IPS-15b (cell line): ENCODE data around the gene DGUOK.
"Not testable (repeated sequence)": the region's sequence is repeated elsewhere in the genome, so short reads cannot be mapped to it uniquely, and the experiment has no call there.

Source experiments
- H3K27me3 ChIP-seq: one replicate; pipeline ENCODE4 v1.6.1; 2013; ENCODE audit warnings: low read length; ENCODE audit not compliant: control insufficient read depth, insufficient read depth
- H3K36me3 ChIP-seq: one replicate; pipeline ENCODE4 v1.6.1; 2013; ENCODE audit warnings: low read length; ENCODE audit not compliant: control insufficient read depth, insufficient read depth
- H3K4me1 ChIP-seq: one replicate; pipeline ENCODE4 v1.6.1; 2013; ENCODE audit warnings: mild to moderate bottlenecking, low read length; ENCODE audit not compliant: control insufficient read depth, insufficient read depth
- H3K4me3 ChIP-seq: one replicate; pipeline ENCODE4 v1.5.1; 2013; ENCODE audit warnings: low read depth, low read length
- H3K9ac ChIP-seq: one replicate; pipeline ENCODE4 v1.6.1; 2013; ENCODE audit warnings: low read depth, mild to moderate bottlenecking, low read length
- H3K9me3 ChIP-seq: one replicate; pipeline ENCODE4 v1.6.1; 2013; ENCODE audit warnings: mild to moderate bottlenecking, low read length; ENCODE audit not compliant: control insufficient read depth, insufficient read depth

DGUOK gene

DNA sequence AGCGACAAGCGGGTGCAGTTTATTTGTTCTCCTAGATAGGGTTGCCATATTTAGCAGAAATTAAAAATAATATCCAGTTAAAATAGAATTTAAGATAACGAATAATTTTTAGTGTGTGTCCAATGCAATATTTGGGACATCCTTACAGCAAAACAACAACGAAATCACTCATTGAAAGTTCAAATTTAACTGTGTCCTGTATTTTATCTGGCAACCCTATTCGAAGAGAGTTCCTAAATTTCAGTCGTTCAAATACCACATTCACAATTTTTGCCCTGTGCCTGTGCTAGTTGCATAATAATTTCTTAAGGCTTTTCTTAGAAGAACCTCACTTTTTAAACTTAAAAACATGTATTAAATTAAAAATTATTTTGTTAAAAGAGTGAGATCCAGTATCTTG is 664 bp downstream of the DGUOK start:
- H3K27me3 ChIP-seq = no peaks in the 10 kb centered on the region
- H3K4me1 ChIP-seq = peaks cover 4% of the 10 kb centered on the region
- no peaks in the 10 kb centered on the region for H3K9me3 ChIP-seq
- no peaks in the 10 kb centered on the region for H3K36me3 ChIP-seq
- H3K9ac ChIP-seq = peak overlapping the region; percentile 89
- peak overlapping the region; percentile 86 for H3K4me3 ChIP-seq

DNA sequence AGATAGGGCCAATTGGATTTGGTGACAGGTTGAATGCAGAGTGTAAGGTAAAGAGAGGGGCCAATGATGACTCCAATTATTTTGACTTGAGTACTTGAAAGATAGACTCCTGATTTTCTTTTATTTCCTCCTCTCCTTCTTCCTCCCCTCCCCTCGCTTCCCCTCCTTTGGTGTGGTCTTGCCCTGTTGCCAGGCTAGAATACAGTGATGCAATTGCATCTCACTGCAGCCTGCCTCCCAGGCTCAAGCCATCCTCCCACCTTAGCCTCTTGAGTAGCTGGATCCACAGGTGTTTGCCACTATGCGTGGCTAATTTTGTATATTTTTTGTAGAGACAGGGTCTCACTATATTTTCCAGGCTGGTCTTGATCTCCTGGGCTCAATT is 2.3 kb downstream of the DGUOK start:
- H3K9me3 ChIP-seq = no peaks in the 10 kb centered on the region
- H3K4me1 ChIP-seq = peaks cover 4% of the 10 kb centered on the region
- H3K9ac ChIP-seq = no peak overlapping the region
- no peaks in the 10 kb centered on the region for H3K36me3 ChIP-seq
- H3K4me3 ChIP-seq = no peak overlapping the region
- no peaks in the 10 kb centered on the region for H3K27me3 ChIP-seq

DNA sequence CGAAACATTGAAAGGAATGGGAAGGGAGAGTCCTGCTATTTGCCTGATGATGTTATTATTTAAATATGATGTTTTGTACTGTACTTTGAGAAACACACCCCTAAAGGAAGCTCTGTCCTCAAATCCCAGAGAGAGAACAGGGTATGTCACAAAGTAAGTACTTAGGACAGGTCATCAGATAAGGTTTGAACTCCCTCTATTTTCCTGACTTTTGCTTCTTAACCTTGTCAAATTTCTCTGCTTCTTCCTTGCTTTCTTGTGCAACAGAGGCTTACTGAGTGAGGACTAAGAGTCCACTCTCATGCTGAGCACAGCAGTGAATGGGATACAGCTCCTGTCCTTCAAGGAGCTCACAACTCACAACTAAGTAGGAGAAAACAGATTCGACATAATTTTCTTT is 3.7 kb downstream of the DGUOK start:
- Histone ChIP-seq H3K9me3 (no peaks in the 10 kb centered on the region), H3K27me3 (no peaks in the 10 kb centered on the region), H3K4me3 (no peak overlapping the region), H3K36me3 (no peaks in the 10 kb centered on the region), H3K4me1 (peaks cover 4% of the 10 kb centered on the region), H3K9ac (no peak overlapping the region)

DNA sequence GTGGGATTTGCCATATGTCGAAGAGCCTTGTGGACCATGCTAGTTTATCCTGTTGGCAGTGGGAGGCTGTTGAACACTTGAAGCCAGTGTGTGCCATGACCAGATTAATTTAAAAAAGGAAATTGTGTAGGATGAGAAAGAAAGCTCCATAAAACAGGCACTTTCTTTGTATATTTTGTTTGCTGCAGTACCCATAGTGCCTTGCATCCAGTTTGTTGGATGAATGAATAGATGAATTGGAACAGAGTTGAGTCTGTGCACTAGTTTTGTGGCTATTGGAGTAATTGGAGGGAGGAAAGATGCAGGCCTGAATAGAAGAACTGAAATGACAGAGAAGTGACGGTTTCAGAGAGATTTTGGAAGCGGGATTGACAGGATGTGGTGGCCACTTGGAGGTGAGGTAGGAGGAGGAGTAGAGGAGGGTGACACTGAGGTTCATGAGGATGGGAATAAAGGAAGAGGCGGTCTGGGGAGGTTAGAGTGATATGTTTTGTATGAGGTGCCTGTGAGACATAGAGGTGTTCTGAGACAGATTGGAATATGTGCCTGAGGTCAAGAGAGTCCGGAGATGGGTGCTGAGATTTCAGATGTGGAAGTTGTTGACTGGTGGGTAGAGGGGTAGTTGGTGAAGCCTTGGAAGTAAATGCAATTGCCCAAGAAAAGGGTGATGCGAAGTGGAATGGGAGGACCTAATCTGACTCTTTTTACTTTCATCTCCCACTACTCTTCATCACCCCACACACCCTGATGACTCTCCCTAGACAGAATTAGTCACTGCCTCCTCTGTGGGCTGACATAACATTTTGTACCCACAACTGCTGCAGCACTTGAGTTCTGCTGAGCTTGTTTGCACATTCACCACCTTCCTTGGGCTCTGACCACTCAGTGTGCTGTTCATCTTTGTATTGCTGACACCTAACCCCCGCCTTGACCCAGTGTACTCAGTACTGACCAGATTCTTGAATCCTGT is 5.1 kb downstream of the DGUOK start:
- Histone ChIP-seq H3K4me1 (no peaks in the 10 kb centered on the region), H3K9ac (no peak overlapping the region), H3K9me3 (no peaks in the 10 kb centered on the region), H3K27me3 (no peaks in the 10 kb centered on the region), H3K36me3 (no peaks in the 10 kb centered on the region), H3K4me3 (no peak overlapping the region)

DNA sequence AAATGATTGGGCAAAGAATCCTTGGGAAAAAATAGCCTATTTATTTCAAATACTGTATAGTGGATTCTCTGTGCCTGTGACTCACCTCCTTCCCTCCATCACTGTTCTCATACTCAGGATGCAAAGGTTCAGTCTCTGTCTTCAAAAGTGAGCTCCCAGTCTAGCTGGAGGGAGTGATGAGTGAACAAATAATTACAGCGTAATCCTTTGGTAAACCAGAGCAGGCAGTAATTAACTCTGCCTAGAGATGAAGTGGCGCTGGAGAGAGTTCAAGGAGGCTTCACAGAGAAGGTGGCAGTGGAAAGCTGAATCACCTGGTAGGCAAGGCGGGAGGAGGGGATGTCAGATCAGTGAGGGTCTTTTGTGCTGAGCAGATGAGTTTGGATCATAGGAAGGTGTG is 6.5 kb downstream of the DGUOK start:
- Histone ChIP-seq H3K27me3 (no peaks in the 10 kb centered on the region), H3K9ac (no peak overlapping the region), H3K4me1 (no peaks in the 10 kb centered on the region), H3K4me3 (no peak overlapping the region), H3K9me3 (no peaks in the 10 kb centered on the region), H3K36me3 (no peaks in the 10 kb centered on the region)

DNA sequence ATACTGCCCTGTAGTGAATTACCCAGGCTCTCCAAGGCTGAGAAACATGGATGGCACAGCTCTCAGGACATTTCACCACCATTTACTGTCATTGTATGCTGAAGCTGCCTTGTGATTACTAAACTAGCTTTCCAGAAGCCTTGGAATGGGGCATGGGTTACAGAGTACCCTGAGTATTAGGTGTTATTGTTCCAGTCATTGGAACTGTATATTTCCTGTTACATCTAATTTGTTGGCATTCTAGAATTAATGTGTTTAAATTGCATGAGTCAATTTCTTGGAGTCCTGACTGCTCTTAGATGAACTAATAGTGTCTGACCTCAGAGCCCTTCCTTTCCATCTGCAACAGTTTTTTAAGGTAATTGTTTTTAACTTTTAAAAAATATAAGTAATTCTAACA is 9.0 kb downstream of the DGUOK start:
- Histone ChIP-seq H3K27me3 (no peaks in the 10 kb centered on the region), H3K36me3 (no peaks in the 10 kb centered on the region), H3K4me3 (no peak overlapping the region), H3K4me1 (no peaks in the 10 kb centered on the region), H3K9ac (no peak overlapping the region), H3K9me3 (no peaks in the 10 kb centered on the region)

DNA sequence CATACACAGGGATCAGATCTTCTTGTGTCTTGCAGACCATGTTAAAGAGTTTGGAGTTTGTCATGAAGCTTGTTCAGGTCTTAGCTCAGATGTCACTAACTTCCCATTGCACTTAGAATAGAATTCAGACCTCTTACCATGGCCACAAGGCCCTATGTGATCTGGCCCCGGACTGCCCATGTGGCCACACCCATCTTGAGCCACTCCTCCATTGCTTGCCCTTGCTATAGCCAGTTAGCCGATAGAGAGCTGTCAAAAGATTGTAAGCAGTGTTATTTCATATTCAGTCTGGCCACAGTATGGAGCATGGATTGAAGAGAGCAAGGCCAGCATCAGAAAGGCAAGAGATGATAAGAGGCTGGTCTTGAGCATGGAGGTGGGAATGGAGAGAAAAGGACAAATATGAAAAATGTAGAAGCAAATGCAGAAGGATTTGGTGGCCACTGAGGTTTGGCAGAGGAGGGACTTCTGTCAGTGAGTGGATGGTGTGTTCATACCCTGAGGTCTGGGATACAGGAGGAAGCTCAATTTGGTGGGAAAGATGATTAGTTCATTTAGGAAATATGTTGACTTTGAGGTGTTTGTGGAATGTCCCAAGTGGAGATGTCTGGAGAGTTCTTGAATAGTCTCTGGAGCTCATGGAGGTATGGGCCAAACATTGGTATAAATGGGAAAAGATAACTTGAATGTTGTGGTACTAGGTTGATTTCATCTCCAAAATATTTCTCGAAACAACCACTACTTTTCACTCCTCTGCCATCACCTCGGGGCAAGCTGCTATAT is 10.6 kb downstream of the DGUOK start:
- H3K9me3 ChIP-seq = no peaks in the 10 kb centered on the region
- no peak overlapping the region for H3K9ac ChIP-seq
- H3K36me3 ChIP-seq = no peaks in the 10 kb centered on the region
- no peak overlapping the region for H3K4me3 ChIP-seq
- no peaks in the 10 kb centered on the region for H3K4me1 ChIP-seq
- H3K27me3 ChIP-seq = no peaks in the 10 kb centered on the region

DNA sequence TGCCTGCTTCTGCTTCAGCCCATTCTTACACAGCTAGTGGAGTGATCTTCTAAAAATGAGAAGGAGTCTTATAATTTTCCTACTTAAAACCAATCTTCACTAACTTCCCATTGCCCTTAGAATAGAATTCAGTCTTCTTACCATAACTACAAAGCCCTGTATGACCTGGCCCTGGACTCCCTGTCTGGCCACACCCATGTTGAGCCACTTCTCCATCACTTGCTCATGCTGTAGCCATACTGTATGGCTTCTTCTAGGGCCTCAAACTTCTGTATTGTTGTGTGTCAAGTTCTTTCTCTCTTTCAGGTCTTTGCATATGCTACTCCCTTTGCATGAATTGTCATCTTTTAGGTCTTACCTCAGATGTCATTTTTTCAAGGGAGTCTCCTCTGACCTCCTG is 11.2 kb downstream of the DGUOK start:
- Histone ChIP-seq H3K9ac (no peak overlapping the region), H3K27me3 (no peaks in the 10 kb centered on the region), H3K9me3 (no peaks in the 10 kb centered on the region), H3K36me3 (no peaks in the 10 kb centered on the region), H3K4me3 (no peak overlapping the region), H3K4me1 (no peaks in the 10 kb centered on the region)

DNA sequence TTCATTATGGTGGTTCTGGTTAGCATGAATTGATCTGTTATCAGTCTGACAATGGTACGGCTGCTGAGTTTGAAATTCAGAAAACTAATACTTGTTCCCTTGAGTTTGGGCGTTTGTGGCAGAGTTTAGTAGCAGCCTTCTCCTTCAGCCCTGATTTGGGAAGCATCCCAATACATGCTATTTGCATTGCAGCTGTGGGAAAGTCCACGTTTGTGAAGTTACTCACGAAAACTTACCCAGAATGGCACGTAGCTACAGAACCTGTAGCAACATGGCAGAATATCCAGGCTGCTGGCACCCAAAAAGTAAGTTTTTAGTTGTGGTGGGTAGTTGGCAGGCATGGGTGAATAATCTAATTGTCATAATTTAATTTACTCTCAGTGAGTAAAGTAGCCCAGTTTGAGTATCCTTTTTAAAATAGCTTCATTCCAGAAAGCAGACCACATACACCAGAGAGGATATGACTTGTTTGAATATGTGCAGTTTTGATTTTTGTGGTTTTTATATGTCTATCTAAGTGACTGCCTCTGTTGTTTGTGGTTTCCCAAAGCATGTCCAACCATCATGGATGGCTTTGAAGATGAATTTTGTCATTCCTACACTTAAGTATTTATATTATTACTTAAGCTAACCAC is 12.2 kb downstream of the DGUOK start:
- H3K36me3 ChIP-seq = no peaks in the 10 kb centered on the region
- H3K4me1 ChIP-seq = no peaks in the 10 kb centered on the region
- no peaks in the 10 kb centered on the region for H3K9me3 ChIP-seq

DNA sequence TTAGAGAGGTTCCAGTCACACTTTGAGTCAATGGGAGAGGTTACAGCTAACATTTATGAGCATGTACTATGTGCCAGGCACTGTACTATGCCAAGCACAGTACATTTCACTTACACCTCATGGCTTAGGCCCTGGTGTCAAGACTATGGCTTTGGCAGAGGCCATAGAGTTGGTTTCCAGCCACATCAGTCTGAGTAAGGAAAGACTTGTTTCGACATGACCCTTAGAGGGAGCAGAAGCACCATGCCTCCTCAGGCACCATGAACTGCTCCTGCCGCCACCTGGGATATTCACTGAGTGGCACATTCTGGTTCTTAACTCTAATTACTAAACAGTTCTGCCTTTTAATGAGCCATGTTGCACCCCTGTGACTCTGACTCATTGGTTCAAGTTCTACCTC is 12.7 kb downstream of the DGUOK start:
- Histone ChIP-seq H3K4me3 (no peak overlapping the region), H3K36me3 (no peaks in the 10 kb centered on the region), H3K9ac (no peak overlapping the region), H3K4me1 (no peaks in the 10 kb centered on the region), H3K27me3 (no peaks in the 10 kb centered on the region), H3K9me3 (no peaks in the 10 kb centered on the region)

More for the DNA sequence above, 12.2 kb downstream of the DGUOK start:
- H3K4me3 ChIP-seq = no peak overlapping the region
- no peak overlapping the region for H3K9ac ChIP-seq
- no peaks in the 10 kb centered on the region for H3K27me3 ChIP-seq

DNA sequence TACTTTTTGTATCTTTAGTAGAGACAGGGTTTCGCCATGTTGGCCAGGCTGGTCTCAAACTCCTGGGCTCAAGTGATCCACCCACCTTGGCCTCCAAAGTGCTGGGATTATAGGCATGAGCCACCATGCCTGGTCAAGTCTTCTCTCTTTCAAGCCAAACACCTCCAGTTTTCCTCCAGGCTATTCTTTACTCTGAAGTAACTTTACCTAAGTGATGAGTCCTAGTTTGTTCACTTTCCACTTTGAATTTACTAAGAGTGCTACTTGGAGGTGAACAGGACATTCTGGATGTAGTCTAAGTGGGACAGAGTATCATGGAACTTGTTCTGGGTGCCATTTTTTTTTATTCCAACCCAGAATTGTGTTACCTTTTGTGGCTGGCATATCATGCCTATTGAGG is 13.4 kb downstream of the DGUOK start:
- H3K36me3 ChIP-seq, H3K9me3 ChIP-seq: not testable (repeated sequence)

More for the DNA sequence above, 13.4 kb downstream of the DGUOK start:
- H3K9ac ChIP-seq, H3K27me3 ChIP-seq, H3K4me1 ChIP-seq, H3K4me3 ChIP-seq: not testable (repeated sequence)
